PC-9 (cell line): ENCODE data around the gene COA8. TPM values are rescaled to one million over a fixed set of nuclear protein-coding genes. Genes with fewer than 3 reads are reported as not detected.

Experiments used
- BruUV-seq: library from RNA; stranded (reverse); fragments of 400-500 nt; replicated peaks from 2 replicates; lab custom pipeline; 2021; lab: Mats Ljungman, UMichigan
- CTCF ChIA-PET: fragments of 300-600 bp; sonication (Branson Sonifier 250); formaldehyde crosslinking; loops from one replicate; lab custom pipeline; 2022; ENCODE audit warnings: antibody characterized with exemption; lab: Charles Lee
- POLR2A ChIA-PET: fragments of 300-600 bp; sonication (Branson Sonifier 250); formaldehyde crosslinking; loops from one replicate; lab custom pipeline; 2022; ENCODE audit warnings: antibody characterized with exemption; ENCODE audit not compliant: unreplicated experiment; lab: Charles Lee
- DNase-seq, 2 experiments: peaks; one replicate each; pipeline versions ENCODE4 v3.0.0 to v3.0.0-alpha.2; 2015 to 2022; ENCODE audit warnings: mixed read lengths in 1 of 2
- H2AFZ ChIP-seq: fragments of 200-600 bp; sonication (generic); 2 replicates; pipeline ENCODE4 v1.8.1; 2017; ENCODE audit warnings: antibody characterized with exemption
- H3F3A ChIP-seq: fragments of 200-600 bp; sonication (generic); 2 replicates; pipeline ENCODE4 v1.8.1; 2017; ENCODE audit warnings: antibody characterized with exemption, mild to moderate bottlenecking, low read depth; ENCODE audit not compliant: insufficient read depth
- H3K27ac ChIP-seq: fragments of 200-600 bp; sonication (generic); 2 replicates; pipeline ENCODE4 v1.6.1; 2016; ENCODE audit warnings: mixed run types
- H3K27me3 ChIP-seq: fragments of 200-600 bp; sonication (generic); 2 replicates; pipeline ENCODE4 v1.6.1; 2016; ENCODE audit warnings: low read depth, mixed run types; ENCODE audit not compliant: insufficient read depth
- H3K36me3 ChIP-seq: fragments of 200-600 bp; sonication (generic); 2 replicates; pipeline ENCODE4 v1.6.1; 2016; ENCODE audit warnings: low read depth, mixed run types
- H3K4me1 ChIP-seq: fragments of 200-600 bp; sonication (generic); replicated peaks from 2 replicates; pipeline ENCODE4 v1.6.1; 2016; ENCODE audit warnings: mixed run types; ENCODE audit not compliant: insufficient read depth
- H3K4me2 ChIP-seq: fragments of 200-600 bp; sonication (generic); 2 replicates; pipeline ENCODE4 v1.6.1; 2017; ENCODE audit warnings: mixed run types
- H3K4me3 ChIP-seq: fragments of 200-600 bp; sonication (generic); 2 replicates; pipeline ENCODE4 v1.6.1; 2016; ENCODE audit warnings: mixed run types
- H3K79me2 ChIP-seq: fragments of 200-600 bp; sonication (generic); 2 replicates; pipeline ENCODE4 v1.6.1; 2017; ENCODE audit warnings: low read depth, mixed run types
- H3K9me2 ChIP-seq: fragments of 200-600 bp; sonication (generic); 2 replicates; pipeline ENCODE4 v1.8.1; 2017; ENCODE audit warnings: mild to moderate bottlenecking; ENCODE audit not compliant: insufficient read depth
- H3K9me3 ChIP-seq: fragments of 200-600 bp; sonication (generic); 2 replicates; pipeline ENCODE4 v1.8.1; 2016; ENCODE audit warnings: low read depth; ENCODE audit not compliant: insufficient read depth
- H4K20me1 ChIP-seq: fragments of 200-600 bp; sonication (generic); 2 replicates; pipeline ENCODE4 v1.8.1; 2017; ENCODE audit not compliant: insufficient read depth
- CTCF ChIP-seq: fragments of 200-600 bp; sonication (generic); conservative IDR thresholded peaks from 2 replicates; pipeline ENCODE4 v1.6.1; 2017; ENCODE audit warnings: mixed run types, antibody characterized with exemption, mild to moderate bottlenecking, moderate library complexity
- EZH2 ChIP-seq: fragments of 200-600 bp; sonication (generic); IDR thresholded peaks from 2 replicates; pipeline ENCODE4 v1.8.0; 2017; ENCODE audit warnings: antibody characterized with exemption, low read depth
- intact Hi-C: fragments of 100-400 bp; cut with micrococcal nuclease; formaldehyde crosslinking; loops from one replicate; pipeline ENCODE4 v1.10.0; 2022; ENCODE audit not compliant: unreplicated experiment
- total RNA-seq: library from RNA; stranded (reverse); gene quantifications from 2 replicates; pipeline ENCODE4 v1.2.3, GENCODE V29; 2021

The COA8 gene
- total RNA-seq, 1 experiment from 2014 or later: 101 TPM

DNA sequence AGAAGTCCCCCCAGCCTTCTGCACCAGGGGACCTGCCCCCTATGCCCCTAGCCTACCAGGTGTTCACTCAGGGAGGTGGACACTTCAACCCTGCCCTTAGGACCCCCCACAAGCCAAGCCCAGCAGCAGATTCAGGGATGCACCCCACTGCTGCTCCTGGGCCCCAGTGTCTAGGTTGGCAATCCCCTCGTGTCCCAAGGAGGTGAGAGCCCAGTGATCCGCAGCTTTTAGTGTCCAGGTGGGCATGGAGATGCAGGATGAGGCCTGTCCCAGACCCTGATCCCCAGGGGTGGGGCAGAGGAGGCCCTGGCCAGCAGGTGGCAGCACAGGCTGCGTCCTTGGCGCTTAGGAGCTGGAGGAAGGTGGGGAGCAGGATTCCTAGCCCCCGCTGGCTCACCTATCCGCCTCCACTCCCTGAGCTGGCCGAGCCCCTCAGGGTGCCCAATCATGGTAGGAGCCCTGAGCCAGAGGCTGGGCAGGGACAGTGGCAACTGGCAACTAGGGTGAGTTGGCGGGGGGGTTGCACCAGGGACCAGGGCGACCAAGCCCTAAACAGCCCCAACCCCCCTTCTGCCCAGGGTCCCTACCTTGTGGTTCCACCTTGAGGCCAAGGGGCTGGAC, 44.2 kb upstream of the COA8 start:
- Histone ChIP-seq H3K9me3 (no peaks in the 10 kb centered on the region), H3K27ac (no peak overlapping the region), H3K36me3 (no peaks in the 10 kb centered on the region), H3F3A (peaks cover 58% of the 10 kb centered on the region), H3K9me2 (no peaks in the 10 kb centered on the region), H2AFZ (no peak overlapping the region), H4K20me1 (peaks cover 21% of the 10 kb centered on the region), H3K4me3 (no peak overlapping the region), H3K27me3 (no peaks in the 10 kb centered on the region), H3K79me2 (no peaks in the 10 kb centered on the region), H3K4me2 (no peak overlapping the region), H3K4me1 (peaks cover 11% of the 10 kb centered on the region)
- CTCF ChIA-PET: interaction anchor here (0.6 to 2.9 kb wide), 8 partner anchors 10 to 184 kb away, joined by 3 to 14 read pairs (median 5); partner anchors contain the start of genes BAG5 and TRMT61A
- BruUV-seq: no TSS peak
- DNase-seq: peak; percentile 54 to 80
- POLR2A ChIA-PET: interaction anchor here (0.6 kb wide), 2 partner anchors 22 to 185 kb away, joined by 4 to 6 read pairs; partner anchors contain the start of gene EIF5
- intact Hi-C loops: no loop called here
- TF ChIP-seq CTCF (peak; percentile 99), EZH2 (no peak)

- DNase-seq: no peak
- intact Hi-C loops: no loop called here
- H3K27me3 ChIP-seq: no peaks in the 10 kb centered on the region
- H3K9me2 ChIP-seq: no peaks in the 10 kb centered on the region
- peaks cover 11% of the 10 kb centered on the region for H3K4me1 ChIP-seq
- ChIA-PET CTCF (interaction anchor here (0.6 to 2.9 kb wide), 8 partner anchors 9 to 68 kb away, joined by 3 to 14 read pairs (median 6); partner anchors contain the start of genes BAG5 and TRMT61A), POLR2A (interaction anchor here (0.6 kb wide), 2 partner anchors 22 to 185 kb away, joined by 4 to 6 read pairs; partner anchors contain the start of gene EIF5)
- peaks cover 21% of the 10 kb centered on the region for H4K20me1 ChIP-seq
- H3K4me2 ChIP-seq: no peak overlapping the region
- H3K4me3 ChIP-seq: no peak overlapping the region
- H2AFZ ChIP-seq: no peak overlapping the region
- TF ChIP-seq CTCF: no peak
- TF ChIP-seq EZH2: no peak
- H3K36me3 ChIP-seq: no peaks in the 10 kb centered on the region
- H3K9me3 ChIP-seq: no peaks in the 10 kb centered on the region
- no TSS peak for BruUV-seq
- no peaks in the 10 kb centered on the region for H3K79me2 ChIP-seq
- H3F3A ChIP-seq: peaks cover 62% of the 10 kb centered on the region
- H3K27ac ChIP-seq: no peak overlapping the region
Measured at GRCh38 chr14:103519043-103519836, 43.5 kb upstream of the COA8 start.

DNA sequence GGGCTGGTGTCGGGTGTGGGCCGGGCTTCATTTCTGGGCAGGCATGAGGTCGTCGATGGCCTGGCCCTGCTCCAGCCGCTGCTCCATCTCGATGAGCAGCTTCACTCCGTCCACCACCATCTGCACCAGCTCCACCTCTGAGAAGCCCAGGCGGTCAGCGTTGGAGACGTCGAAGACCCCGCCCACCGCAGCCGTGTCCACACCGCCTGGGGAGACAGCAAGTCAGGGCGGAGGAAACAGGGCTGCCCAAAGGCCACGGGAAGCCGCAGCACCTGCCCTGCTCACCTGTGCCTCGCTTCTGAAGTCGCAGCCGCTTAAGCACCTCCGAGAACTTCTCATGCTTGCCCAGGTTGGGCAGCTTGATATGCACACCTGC, 42.9 kb upstream of the COA8 start:
- no peak overlapping the region for H2AFZ ChIP-seq
- no peaks in the 10 kb centered on the region for H3K9me3 ChIP-seq
- peaks cover 64% of the 10 kb centered on the region for H3F3A ChIP-seq
- H4K20me1 ChIP-seq: peaks cover 21% of the 10 kb centered on the region
- no peak overlapping the region for H3K27ac ChIP-seq
- intact Hi-C loops: loop anchor here (5.0 kb wide), 1 partner anchor 42 kb away; the partner anchor contains the start of genes BAG5 and COA8
- no peaks in the 10 kb centered on the region for H3K9me2 ChIP-seq
- H3K4me1 ChIP-seq: peaks cover 11% of the 10 kb centered on the region
- H3K79me2 ChIP-seq: no peaks in the 10 kb centered on the region
- H3K4me2 ChIP-seq: no peak overlapping the region
- H3K36me3 ChIP-seq: no peaks in the 10 kb centered on the region
- CTCF ChIA-PET: interaction anchor here (1.2 to 2.3 kb wide), 2 partner anchors 21 to 26 kb away, joined by 3 to 14 read pairs; no protein-coding TSS in a partner anchor
- DNase-seq: no peak
- TF ChIP-seq EZH2 (no peak), CTCF (no peak)
- no peaks in the 10 kb centered on the region for H3K27me3 ChIP-seq
- BruUV-seq: no TSS peak
- H3K4me3 ChIP-seq: no peak overlapping the region
- POLR2A ChIA-PET: interaction anchor here (1.0 kb wide), 1 partner anchor 21 kb away, joined by 3 read pairs; no protein-coding TSS in a partner anchor
